GM21529 (cell line): ENCODE measurements around the gene TXLNA.
A peak's percentile ranks its signal among the peaks of the same experiment; 100 is the strongest.

Source experiments
- ATAC-seq: cut with Tn5 transposase; IDR thresholded peaks from one replicate; pipeline ENCODE4 v1.9.1; 2021; ENCODE audit not compliant: unreplicated experiment

TXLNA gene

GRCh38 chr1:32208469-32208868 lies 29.0 kb downstream of the TXLNA start:
- ATAC-seq = no peak

- no peak for ATAC-seq
Observed at GRCh38 chr1:32208891-32209328, 29.4 kb downstream of the TXLNA start, which contains the start of gene DCDC2B. Gene DCDC2B, plus strand, starts transcription at chr1:32209089. Its CDS starts 5 bp downstream, at chr1:32209094.

- ATAC-seq = no peak
Observed at GRCh38 chr1:32215629-32216480, 36.4 kb downstream of the TXLNA start.

DNA sequence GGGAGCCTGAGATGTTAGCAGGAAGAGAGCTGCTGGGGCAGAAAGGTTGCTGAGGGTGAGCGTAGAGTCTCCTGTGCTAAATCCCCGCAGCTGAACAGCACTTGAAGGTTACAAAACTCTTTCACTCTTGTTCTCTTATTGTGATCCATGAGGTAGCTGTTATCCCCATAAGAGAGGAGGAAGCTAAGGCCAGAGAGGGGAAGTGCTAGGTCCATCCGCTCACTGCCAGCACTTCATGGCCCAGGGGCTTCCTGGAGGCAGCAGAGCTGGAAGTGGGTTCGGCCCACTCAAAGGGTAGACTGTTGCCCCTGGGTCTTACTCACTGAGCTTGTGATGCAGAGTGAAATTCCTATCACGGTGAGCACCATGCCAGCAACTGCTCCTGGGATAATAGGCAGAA lies 37.1 kb downstream of the TXLNA start:
- no peak for ATAC-seq

DNA sequence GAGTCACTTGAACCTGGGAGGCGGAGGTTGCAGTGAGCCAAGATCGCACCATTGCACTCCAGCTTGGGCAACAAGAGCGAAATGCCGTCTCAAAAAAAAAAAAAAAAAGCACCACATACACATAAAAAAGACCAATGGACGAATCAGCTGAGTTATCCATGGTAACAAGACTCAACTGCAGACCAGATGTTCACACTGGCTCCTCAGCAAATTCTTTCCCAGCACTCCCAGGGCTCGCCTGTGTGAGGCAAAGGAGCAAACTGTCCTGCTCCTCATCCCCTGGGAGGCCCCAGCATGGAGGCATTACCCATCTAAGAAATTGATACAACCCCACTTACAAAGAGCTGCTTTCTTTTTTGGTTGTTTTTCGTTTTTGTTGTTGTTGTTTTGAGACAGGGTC lies 39.5 kb downstream of the TXLNA start:
- ATAC-seq = no peak

DNA sequence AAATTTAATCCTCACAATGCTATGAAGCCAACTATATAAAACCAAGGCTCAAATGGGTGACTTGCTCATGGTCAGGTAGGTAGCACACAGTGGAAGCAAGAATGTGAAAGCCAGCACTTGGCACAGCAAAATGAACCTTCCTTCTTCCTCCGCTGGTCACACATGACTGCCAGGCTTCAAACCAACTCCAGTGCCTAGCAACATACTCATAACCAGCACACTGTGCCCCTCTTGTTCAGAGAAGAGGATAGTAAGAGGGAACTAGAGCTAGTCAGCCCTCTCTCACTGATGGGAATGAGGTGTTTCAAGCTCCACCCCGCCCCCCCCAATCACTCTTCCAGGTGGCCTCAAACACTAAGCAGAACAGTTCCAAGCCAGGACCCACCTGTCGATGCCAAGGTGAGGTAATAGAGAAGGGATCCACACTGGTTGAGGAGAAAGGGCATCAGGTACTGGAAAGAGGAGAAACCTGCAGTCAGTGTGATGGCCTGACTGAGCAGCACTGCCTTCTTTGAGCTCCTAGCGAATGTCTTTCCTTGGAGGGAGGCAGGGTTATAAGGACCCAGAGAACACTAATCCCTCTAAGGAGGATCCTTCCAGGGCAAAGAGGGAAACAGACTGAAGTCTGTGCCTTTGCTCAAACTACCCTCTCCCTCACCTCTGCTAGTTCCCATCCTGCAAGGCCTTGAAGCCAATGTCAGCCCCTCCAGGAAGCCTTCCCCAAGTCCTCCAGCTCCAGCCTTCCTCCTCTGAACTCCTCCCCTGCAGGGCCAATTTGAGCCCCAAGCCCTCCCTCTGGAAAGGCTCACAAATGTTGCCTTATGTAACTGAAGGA lies 41.5 kb downstream of the TXLNA start:
- ATAC-seq = no peak

- ATAC-seq = peak; percentile 5
Observed at GRCh38 chr1:32221581-32221979, 42.1 kb downstream of the TXLNA start.

DNA sequence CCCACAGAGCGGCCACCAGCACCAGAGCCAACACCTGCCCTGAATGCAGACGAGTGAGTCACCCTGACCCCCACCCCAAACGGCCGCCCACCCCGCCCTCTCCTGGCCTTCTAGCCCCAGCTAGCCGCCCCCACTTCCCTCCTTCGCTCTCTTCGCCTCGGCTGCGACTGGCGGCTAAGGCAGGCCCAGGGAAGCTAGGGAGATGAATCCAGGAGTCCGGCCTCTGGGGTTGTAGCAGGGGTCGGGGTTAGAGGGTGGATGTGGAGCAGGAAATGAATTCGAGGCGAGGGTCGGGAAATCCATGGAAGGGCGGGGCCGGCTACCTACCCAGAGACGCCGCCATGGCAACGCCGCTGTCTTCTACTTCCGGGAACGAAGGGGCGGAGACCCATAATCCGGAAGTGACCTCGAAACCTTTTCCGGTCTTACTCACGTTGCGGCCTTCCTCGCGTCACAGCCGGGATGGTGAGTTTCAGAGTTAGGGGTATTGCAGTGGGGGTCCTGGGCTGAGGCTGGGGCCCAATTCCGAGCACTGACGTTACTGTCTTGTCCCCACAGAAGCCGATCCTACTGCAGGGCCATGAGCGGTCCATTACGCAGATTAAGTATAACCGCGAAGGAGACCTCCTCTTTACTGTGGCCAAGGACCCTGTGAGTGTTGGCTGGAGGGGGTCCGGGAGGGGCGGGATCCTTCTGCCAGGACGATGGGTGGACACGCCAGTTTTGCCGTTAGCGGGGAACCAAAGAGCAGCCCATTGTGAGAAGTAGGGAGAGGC lies 42.7 kb downstream of the TXLNA start, which contains the start of the genes EIF3I and TMEM234:
EIF3I (plus strand) TSS at position 428 of the 776 bp plus-strand sequence; CDS start at position 463, 35 bp downstream.
TMEM234 (minus strand) TSS at position 374 of the 776 bp plus-strand sequence; CDS start at position 343, 31 bp downstream.
- ATAC-seq = peak; percentile 95

- ATAC-seq = no peak
Observed at GRCh38 chr1:32223683-32224082, 44.2 kb downstream of the TXLNA start.

GRCh38 chr1:32224285-32224684 lies 44.8 kb downstream of the TXLNA start:
- ATAC-seq = no peak

- ATAC-seq = no peak
Observed at GRCh38 chr1:32228771-32229170, 49.3 kb downstream of the TXLNA start.

GRCh38 chr1:32231843-32232432 lies 52.5 kb downstream of the TXLNA start:
- no peak for ATAC-seq

DNA sequence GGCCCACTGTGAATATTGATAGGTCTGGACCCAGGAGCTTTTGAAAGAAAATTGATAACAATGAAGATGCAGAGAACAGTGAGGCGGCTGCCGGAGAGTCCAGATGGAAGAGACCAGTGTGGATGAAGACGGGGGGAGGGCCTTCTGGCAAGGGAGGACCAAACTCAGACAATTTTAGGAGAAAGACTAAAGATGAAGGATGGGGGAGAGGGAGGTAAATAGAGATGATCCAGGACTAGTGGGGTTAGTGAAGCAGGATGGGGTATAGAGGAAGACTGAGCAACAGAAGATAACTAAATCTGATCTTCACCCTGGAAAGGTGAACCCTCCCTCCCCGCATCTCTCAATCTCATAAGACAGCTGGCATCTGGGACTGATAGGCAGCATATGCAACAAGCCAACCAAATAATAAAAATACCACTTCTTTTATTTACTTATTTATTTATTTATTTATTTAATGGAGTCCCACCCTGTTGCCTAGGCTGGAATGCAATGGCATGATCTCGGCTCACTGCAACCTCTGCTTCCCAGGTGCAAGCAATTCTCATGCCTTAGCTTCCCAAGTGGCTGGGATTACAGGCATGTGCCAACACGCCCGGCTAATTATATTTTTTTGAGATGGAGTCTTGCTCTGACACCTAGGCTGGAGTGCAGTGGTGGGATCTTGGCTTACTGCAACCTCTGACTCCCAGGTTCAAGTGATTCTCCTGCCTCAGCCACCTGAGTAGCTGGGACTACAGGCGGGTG lies 53.3 kb downstream of the TXLNA start:
- ATAC-seq = no peak

GRCh38 chr1:32234792-32235191 lies 55.3 kb downstream of the TXLNA start:
- ATAC-seq = no peak

DNA sequence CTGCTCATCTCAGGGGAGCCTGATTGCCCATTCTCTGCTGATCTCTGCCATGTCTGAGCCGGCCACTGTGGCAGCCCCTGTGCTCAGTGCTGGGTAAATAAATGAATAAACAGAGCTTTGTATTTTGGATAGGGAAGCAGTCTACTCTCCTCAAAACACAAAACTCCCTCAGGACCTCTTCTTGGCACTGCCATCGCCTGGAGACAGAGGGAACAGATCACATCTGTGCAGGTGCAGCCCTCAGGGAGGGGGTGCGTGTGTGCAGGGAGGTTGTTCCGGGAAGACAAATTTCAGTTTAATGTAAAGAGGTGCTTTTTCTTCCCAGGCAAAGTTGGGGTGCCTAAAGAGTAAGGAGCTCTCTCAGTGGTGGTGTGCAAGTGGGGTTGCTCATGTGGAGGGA lies 59.9 kb downstream of the TXLNA start:
- no peak for ATAC-seq

- no peak for ATAC-seq
Observed at GRCh38 chr1:32239790-32240139, 60.3 kb downstream of the TXLNA start.

- ATAC-seq = peak; percentile 45
Observed at GRCh38 chr1:32240140-32240951, 60.9 kb downstream of the TXLNA start.

- peak; percentile 40 for ATAC-seq
Observed at GRCh38 chr1:32241001-32241763, 61.7 kb downstream of the TXLNA start.
